ENCODE data around the gene FLVCR1. TPM values are rescaled to one million over a fixed set of nuclear protein-coding genes. Genes with fewer than 3 reads are reported as not detected.

The FLVCR1 gene
- total RNA-seq, 1 experiment from 2014 or later: 30.8 TPM

DNA sequence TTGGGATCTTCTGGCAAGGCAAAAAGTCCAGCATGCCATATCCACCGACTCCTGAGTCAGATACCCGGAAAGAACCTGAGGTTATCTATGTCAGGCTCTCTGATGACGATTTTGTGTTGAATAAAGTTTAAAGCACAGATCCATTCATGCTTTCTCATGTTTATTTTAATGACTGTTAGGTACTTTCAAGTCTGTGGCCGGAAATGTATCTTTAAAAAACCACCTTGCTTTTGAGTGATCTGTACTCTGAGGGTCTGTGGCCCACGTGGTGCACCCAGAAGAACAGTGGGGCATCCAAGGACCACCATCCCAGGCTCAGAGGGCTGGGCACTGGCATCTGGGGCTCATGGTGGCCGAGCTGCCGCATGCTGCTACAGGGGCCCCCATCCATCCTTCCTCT, 62.2 kb downstream of the FLVCR1 start:
- H3K36me3 Mint-ChIP-seq (ENCODE audit: insufficient read depth, unreplicated experiment): no peaks in the 10 kb centered on the region
- H3K4me1 ChIP-seq: no peaks in the 10 kb centered on the region
- no peaks in the 10 kb centered on the region for H3K9me3 ChIP-seq
- no peak overlapping the region for H3K27ac Mint-ChIP-seq (ENCODE audit: unreplicated experiment)
- H3K36me3 ChIP-seq (ENCODE audit: control insufficient read depth, insufficient read depth, low read length): no peaks in the 10 kb centered on the region
- no peak overlapping the region for H3K4me3 Mint-ChIP-seq (ENCODE audit: unreplicated experiment)
- no peaks in the 10 kb centered on the region for H3K27me3 ChIP-seq (replicated peaks; ENCODE audit: control insufficient read depth, insufficient read depth, low read length)
- DNase-seq: no peak
- H3K4me1 Mint-ChIP-seq (ENCODE audit: low read depth, unreplicated experiment): peaks cover 11% of the 10 kb centered on the region
- BruUV-seq (replicated peaks): no TSS peak
- CTCF ChIA-PET: interaction anchor here (0.6 to 0.9 kb wide), 2 partner anchors 63 to 76 kb away, joined by 3 to 5 read pairs; no protein-coding TSS in a partner anchor
- TF ChIP-seq, protein P1, sequence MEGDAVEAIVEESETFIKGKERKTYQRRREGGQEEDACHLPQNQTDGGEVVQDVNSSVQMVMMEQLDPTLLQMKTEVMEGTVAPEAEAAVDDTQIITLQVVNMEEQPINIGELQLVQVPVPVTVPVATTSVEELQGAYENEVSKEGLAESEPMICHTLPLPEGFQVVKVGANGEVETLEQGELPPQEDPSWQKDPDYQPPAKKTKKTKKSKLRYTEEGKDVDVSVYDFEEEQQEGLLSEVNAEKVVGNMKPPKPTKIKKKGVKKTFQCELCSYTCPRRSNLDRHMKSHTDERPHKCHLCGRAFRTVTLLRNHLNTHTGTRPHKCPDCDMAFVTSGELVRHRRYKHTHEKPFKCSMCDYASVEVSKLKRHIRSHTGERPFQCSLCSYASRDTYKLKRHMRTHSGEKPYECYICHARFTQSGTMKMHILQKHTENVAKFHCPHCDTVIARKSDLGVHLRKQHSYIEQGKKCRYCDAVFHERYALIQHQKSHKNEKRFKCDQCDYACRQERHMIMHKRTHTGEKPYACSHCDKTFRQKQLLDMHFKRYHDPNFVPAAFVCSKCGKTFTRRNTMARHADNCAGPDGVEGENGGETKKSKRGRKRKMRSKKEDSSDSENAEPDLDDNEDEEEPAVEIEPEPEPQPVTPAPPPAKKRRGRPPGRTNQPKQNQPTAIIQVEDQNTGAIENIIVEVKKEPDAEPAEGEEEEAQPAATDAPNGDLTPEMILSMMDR (IDR thresholded peaks at IDR 0.05; ENCODE audit: insufficient read depth in 1 of 2, low read depth in 1 of 2, low read length in 1 of 2, severe bottlenecking in 1 of 2, unreplicated experiment in 1 of 2): no peak
- intact Hi-C loops (cut with micrococcal nuclease; ENCODE audit: unreplicated experiment): no loop called here
- peaks cover 1% of the 10 kb centered on the region for H3K9me3 Mint-ChIP-seq (ENCODE audit: unreplicated experiment)
- POLR2A ChIA-PET: no interaction called here
- no peaks in the 10 kb centered on the region for H3K27me3 Mint-ChIP-seq (ENCODE audit: insufficient read depth, unreplicated experiment)
- no peak overlapping the region for H3K4me3 ChIP-seq (ENCODE audit: low read depth, low read length)

DNA sequence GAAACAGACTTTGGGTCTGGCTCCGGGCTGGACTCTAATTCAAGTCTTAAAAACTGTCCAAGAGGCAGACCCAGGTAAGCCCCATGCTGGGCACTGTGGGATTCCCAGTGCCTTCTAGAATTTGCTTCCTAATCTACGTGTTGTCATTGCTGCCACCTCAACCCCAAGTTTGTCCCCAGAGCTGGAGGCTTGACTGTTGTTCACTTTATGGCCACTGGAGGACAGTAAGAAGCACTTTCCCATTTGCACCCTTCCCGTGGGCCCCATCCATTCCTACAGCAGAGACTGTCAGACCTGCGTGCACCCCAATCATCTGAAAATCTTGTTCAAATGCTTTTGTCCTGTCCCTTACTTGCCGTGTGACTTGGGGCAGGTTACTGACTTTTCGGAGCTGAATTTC, 62.8 kb downstream of the FLVCR1 start:
- H3K4me3 Mint-ChIP-seq (ENCODE audit: unreplicated experiment): no peak overlapping the region
- peaks cover 6% of the 10 kb centered on the region for H3K4me1 Mint-ChIP-seq (ENCODE audit: low read depth, unreplicated experiment)
- intact Hi-C loops (cut with micrococcal nuclease; ENCODE audit: unreplicated experiment): no loop called here
- no peaks in the 10 kb centered on the region for H3K27me3 Mint-ChIP-seq (ENCODE audit: insufficient read depth, unreplicated experiment)
- peaks cover 8% of the 10 kb centered on the region for H3K9me3 Mint-ChIP-seq (ENCODE audit: unreplicated experiment)
- Histone ChIP-seq H3K9me3 (no peaks in the 10 kb centered on the region), H3K4me3 (ENCODE audit: low read depth, low read length) (no peak overlapping the region), H3K4me1 (no peaks in the 10 kb centered on the region), H3K36me3 (ENCODE audit: control insufficient read depth, insufficient read depth, low read length) (no peaks in the 10 kb centered on the region), H3K27me3 (replicated peaks; ENCODE audit: control insufficient read depth, insufficient read depth, low read length) (no peaks in the 10 kb centered on the region)
- TF ChIP-seq, protein P1 (IDR thresholded peaks at IDR 0.05; ENCODE audit: insufficient read depth in 1 of 2, low read depth in 1 of 2, low read length in 1 of 2, severe bottlenecking in 1 of 2, unreplicated experiment in 1 of 2): peak in 1 of 2 experiments; percentile 20
- DNase-seq: no peak
- POLR2A ChIA-PET: no interaction called here
- no peak overlapping the region for H3K27ac Mint-ChIP-seq (ENCODE audit: unreplicated experiment)
- no TSS peak for BruUV-seq (replicated peaks)
- H3K36me3 Mint-ChIP-seq (ENCODE audit: insufficient read depth, unreplicated experiment): no peaks in the 10 kb centered on the region
- CTCF ChIA-PET: interaction anchor here (0.6 to 0.9 kb wide), 2 partner anchors 64 to 75 kb away, joined by 3 to 5 read pairs; no protein-coding TSS in a partner anchor

DNA sequence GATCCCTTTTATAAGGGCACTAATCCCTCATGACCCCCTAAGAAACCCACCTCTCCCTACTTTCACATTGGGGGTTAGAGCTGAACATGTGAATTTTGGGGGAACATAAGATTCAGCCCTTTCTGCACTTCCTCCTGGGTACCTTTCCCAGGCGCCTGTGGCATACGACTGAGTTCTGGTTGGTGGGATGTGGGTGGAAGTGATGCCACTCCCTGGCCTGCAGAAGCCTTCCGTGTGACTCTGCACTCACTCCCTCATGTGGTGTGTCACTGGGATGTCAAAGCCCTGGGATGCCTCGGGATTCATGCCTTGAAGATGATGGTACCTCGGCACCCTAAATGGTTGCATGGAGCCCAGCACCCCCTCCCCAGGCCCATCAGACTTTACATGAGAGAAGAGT, 63.9 kb downstream of the FLVCR1 start:
- H3K4me1 ChIP-seq: no peaks in the 10 kb centered on the region
- Mint-ChIP-seq H3K4me3 (ENCODE audit: unreplicated experiment) (no peak overlapping the region), H3K9me3 (ENCODE audit: unreplicated experiment) (peaks cover 10% of the 10 kb centered on the region), H3K4me1 (ENCODE audit: low read depth, unreplicated experiment) (peaks cover 6% of the 10 kb centered on the region), H3K27me3 (ENCODE audit: insufficient read depth, unreplicated experiment) (no peaks in the 10 kb centered on the region), H3K36me3 (ENCODE audit: insufficient read depth, unreplicated experiment) (no peaks in the 10 kb centered on the region), H3K27ac (ENCODE audit: unreplicated experiment) (no peak overlapping the region)
- DNase-seq: no peak
- POLR2A ChIA-PET: no interaction called here
- H3K9me3 ChIP-seq: no peaks in the 10 kb centered on the region
- intact Hi-C loops (cut with micrococcal nuclease; ENCODE audit: unreplicated experiment): no loop called here
- no TSS peak for BruUV-seq (replicated peaks)
- TF ChIP-seq, protein P1 (IDR thresholded peaks at IDR 0.05; ENCODE audit: insufficient read depth in 1 of 2, low read depth in 1 of 2, low read length in 1 of 2, severe bottlenecking in 1 of 2, unreplicated experiment in 1 of 2): no peak
- CTCF ChIA-PET: no interaction called here
- no peaks in the 10 kb centered on the region for H3K27me3 ChIP-seq (replicated peaks; ENCODE audit: control insufficient read depth, insufficient read depth, low read length)
- no peaks in the 10 kb centered on the region for H3K36me3 ChIP-seq (ENCODE audit: control insufficient read depth, insufficient read depth, low read length)
- H3K4me3 ChIP-seq (ENCODE audit: low read depth, low read length): no peak overlapping the region
